Pancreas (tissue), 10 donors: Measurements from ENCODE around the gene ASGR1. TPM values are rescaled to one million over a fixed set of nuclear protein-coding genes. Genes with fewer than 3 reads are reported as not detected.

Source experiments
- ATAC-seq, 4 donors: fragments of 200-7000 bp; cut with Tn5 transposase; one replicate each; pipeline versions ENCODE4 v1.8.0 to v1.9.1; 2020; ENCODE audit warnings: mild to moderate bottlenecking in 4 of 4, moderate library complexity in 4 of 4
- DNase-seq, 6 donors: peaks; one replicate each; pipeline ENCODE4 v3.0.0-alpha.2; 2020
- FAIRE-seq: peaks from 2 replicates; lab custom pipeline; 2012; peaks lifted over from hg19 to GRCh38; lab: Jason Lieb, UNC
- H3K27ac ChIP-seq, 4 donors: fragments of 200-600 bp; sonication (generic); 1 replicate in 3 of 4; 2 replicates in 1 of 4; pipeline versions ENCODE4 v1.5.0 to v1.8.0; 2020
- H3K27me3 ChIP-seq, 4 donors: fragments of 200-600 bp; one replicate each; pipeline ENCODE4 v1.8.0; 2021
- H3K36me3 ChIP-seq, 3 donors: fragments of 200-600 bp; sonication (generic) in 1 of 3; one replicate each; pipeline versions ENCODE4 v1.5.0 to v1.8.0; 2020 to 2021
- H3K4me1 ChIP-seq, 3 donors: fragments of 200-600 bp; one replicate each; pipeline ENCODE4 v1.8.0; 2021
- H3K4me3 ChIP-seq, 4 donors: fragments of 200-600 bp; sonication (generic) in 2 of 4; one replicate each; pipeline versions ENCODE4 v1.5.0 to v1.8.0; 2020 to 2021
- H3K9me3 ChIP-seq, 4 donors: fragments of 200-600 bp; one replicate each; pipeline ENCODE4 v1.8.0; 2021
- CTCF ChIP-seq, 4 donors: fragments of 200-600 bp; sonication (generic) in 3 of 4; IDR thresholded peaks; one replicate each; pipeline versions ENCODE4 v1.5.0 to v1.8.0; 2021; ENCODE audit warnings: antibody characterized with exemption in 4 of 4
- WGBS, 2 donors: extraction: QIAGEN DNeasy Blood & Tissue Kit; methylation state at CpG; one replicate each; pipeline ENCODE4 v1.1.7; 2013; 5-methylcytosine and 5-hydroxymethylcytosine counted together
- intact Hi-C, 3 donors: fragments of 100-400 bp; cut with DNase I; formaldehyde crosslinking; loops; one replicate each; pipeline versions ENCODE4 v1.11.1 to v1.14.2; 2022
- polyA plus RNA-seq, 2 donors: library from polyadenylated mRNA; stranded (reverse); fragments of 200-250 nt; gene quantifications; one replicate each; pipeline ENCODE4 v1.2.3, GENCODE V29; 2013
- total RNA-seq, 6 donors: library from RNA; stranded (reverse); fragmentation: NEBNext Ultra II Directional in 4 of 6; extraction: Animal tissue kit (Norgen Biotek cat#: 25700) in 4 of 6; gene quantifications; one replicate each; pipeline versions ENCODE4 v1.2.1 to v1.2.4, GENCODE V29; 2021 to 2023
- donor health status: healthy with polysubstance abuse.
- donor health status: DM: no; HTN: no; CAD: no; lungs with moderate emphysema.
- donor health status: DM: no; HTN: no; CAD: no.
- donor health status: control.
- donor health status: control.
- donor health status: Bipolar disorder and iron deficiency.
- donor health status: DM: yes; HTN: yes; CAD: no.
- donor health status: DM: no; HTN: no; CAD: no.
- donor health status: DM: no; HTN: no; CAD: no.
- donor health status: DM: yes; HTN: yes; CAD: no.

The ASGR1 gene
- total RNA-seq (under 1 TPM in 5 of 6 donors, not detected in 1; 0.28 to 0.75 (median 0.47) TPM), polyA plus RNA-seq (1 to 10 TPM; 1.2 to 2.6 TPM)

GRCh38 chr17:7179317-7180254 lies at the start of gene ASGR1:
TSS of gene ASGR1 (minus strand) at chr17:7179370. CDS start at chr17:7178563, 807 bp downstream.
- TF ChIP-seq CTCF (IDR thresholded peaks at IDR 0.05) = no peak
- no peaks in the 10 kb centered on the region for H3K9me3 ChIP-seq
- no peaks in the 10 kb centered on the region for H3K27me3 ChIP-seq
- 43 to 53% methylated on average over 20 of the region's 20 CpGs for WGBS, 2 donors
- ATAC-seq = no peak
- H3K36me3 ChIP-seq = no peaks in the 10 kb centered on the region
- intact Hi-C loops = loop anchor here in 1 of 3 donors (10.0 kb wide), 1 partner anchor 125 kb away; no protein-coding TSS in a partner anchor
- H3K4me1 ChIP-seq = peaks cover 0 to 5% (median 0%) of the 10 kb centered on the region in 3 donors
- H3K27ac ChIP-seq = no peak within 1 kb of the TSS
- peak within 1 kb of the TSS in 1 of 4 donors; percentile 30 for H3K4me3 ChIP-seq
- no peak for FAIRE-seq
- peak in 2 of 6 donors; percentile 21 to 41 for DNase-seq

GRCh38 chr17:7228920-7229319 lies 49.8 kb upstream of the ASGR1 start:
- H3K36me3 ChIP-seq = peaks cover 0 to 41% (median 9%) of the 10 kb centered on the region in 3 donors
- DNase-seq = no peak
- intact Hi-C loops = no loop called here
- ATAC-seq = no peak
- no peak for TF ChIP-seq CTCF (IDR thresholded peaks at IDR 0.05)
- no peak overlapping the region for H3K4me3 ChIP-seq
- H3K9me3 ChIP-seq = no peaks in the 10 kb centered on the region
- WGBS, 2 donors = 89 to 90% methylated on average over 14 of the region's 14 CpGs
- H3K27ac ChIP-seq = no peak overlapping the region
- FAIRE-seq = no peak
- H3K27me3 ChIP-seq = no peaks in the 10 kb centered on the region
- peaks cover 0 to 16% (median 0%) of the 10 kb centered on the region in 3 donors for H3K4me1 ChIP-seq

GRCh38 chr17:7226721-7227710 lies 47.8 kb upstream of the ASGR1 start:
- Histone ChIP-seq H3K27ac (no peak overlapping the region), H3K36me3 (peaks cover 11 to 60% (median 24%) of the 10 kb centered on the region in 3 donors), H3K4me1 (peaks cover under 1 to 7% (median 4%) of the 10 kb centered on the region in 3 donors), H3K4me3 (no peak overlapping the region), H3K27me3 (no peaks in the 10 kb centered on the region), H3K9me3 (no peaks in the 10 kb centered on the region)
- 87 to 90% methylated on average over 31 of the region's 31 CpGs for WGBS, 2 donors
- no peak for FAIRE-seq
- intact Hi-C loops = no loop called here
- TF ChIP-seq CTCF (IDR thresholded peaks at IDR 0.05) = no peak
- DNase-seq = peak in 1 of 6 donors; percentile 76
- no peak for ATAC-seq

- H3K36me3 ChIP-seq = peaks cover 11 to 69% (median 24%) of the 10 kb centered on the region in 3 donors
- H3K27ac ChIP-seq = peak overlapping the region in 1 of 4 donors; percentile 13
- intact Hi-C loops = no loop called here
- H3K27me3 ChIP-seq = no peaks in the 10 kb centered on the region
- H3K4me3 ChIP-seq = no peak overlapping the region
- peaks cover 12 to 17% (median 13%) of the 10 kb centered on the region in 3 donors for H3K4me1 ChIP-seq
- H3K9me3 ChIP-seq = no peaks in the 10 kb centered on the region
- 78 to 81% methylated on average over 18 to 21 of the region's 21 CpGs for WGBS, 2 donors
- no peak for TF ChIP-seq CTCF (IDR thresholded peaks at IDR 0.05)
- ATAC-seq (peak in 1 of 4 donors; percentile 2), FAIRE-seq (no peak), DNase-seq (peak in 2 of 6 donors; percentile 51 to 80)
These were observed 46.7 kb upstream of the ASGR1 start for GRCh38 chr17:7225711-7226331.
